Suprapubic skin (tissue), 4 donors: ENCODE measurements around the gene ADAMTS16.

Source experiments
- CTCF ChIP-seq, 2 donors: fragments of 200-600 bp in 1 of 2; fragments of 450-650 bp in 1 of 2; sonication (generic) in 1 of 2; IDR thresholded peaks; one replicate each; pipeline ENCODE4 v1.5.1; 2016 to 2019; ENCODE audit warnings: antibody characterized with exemption in 2 of 2, mild to moderate bottlenecking in 1 of 2, moderate library complexity in 1 of 2
- POLR2A ChIP-seq, 2 donors: fragments of 450-650 bp; IDR thresholded peaks; one replicate each; pipeline ENCODE4 v1.6.1; 2017; ENCODE audit warnings: antibody characterized with exemption in 2 of 2, mild to moderate bottlenecking in 2 of 2, moderate library complexity in 2 of 2
- POLR2AphosphoS5 ChIP-seq, 3 donors: sonication (generic); formaldehyde crosslinking; IDR thresholded peaks; one replicate each; pipeline ENCODE4 v1.6.1; 2017; ENCODE audit warnings: antibody characterized with exemption in 3 of 3

GRCh38 chr5:5257353-5257752 lies 117.2 kb downstream of the ADAMTS16 start:
- no peak for TF ChIP-seq POLR2A (IDR thresholded peaks at IDR 0.05)
- TF ChIP-seq CTCF (IDR thresholded peaks at IDR 0.05), result no peak
- no peak for TF ChIP-seq POLR2AphosphoS5 (IDR thresholded peaks at IDR 0.05)
